ENCODE results near the gene FARS2.
A peak's percentile ranks its signal among the peaks of the same experiment; 100 is the strongest.

The FARS2 gene

DNA sequence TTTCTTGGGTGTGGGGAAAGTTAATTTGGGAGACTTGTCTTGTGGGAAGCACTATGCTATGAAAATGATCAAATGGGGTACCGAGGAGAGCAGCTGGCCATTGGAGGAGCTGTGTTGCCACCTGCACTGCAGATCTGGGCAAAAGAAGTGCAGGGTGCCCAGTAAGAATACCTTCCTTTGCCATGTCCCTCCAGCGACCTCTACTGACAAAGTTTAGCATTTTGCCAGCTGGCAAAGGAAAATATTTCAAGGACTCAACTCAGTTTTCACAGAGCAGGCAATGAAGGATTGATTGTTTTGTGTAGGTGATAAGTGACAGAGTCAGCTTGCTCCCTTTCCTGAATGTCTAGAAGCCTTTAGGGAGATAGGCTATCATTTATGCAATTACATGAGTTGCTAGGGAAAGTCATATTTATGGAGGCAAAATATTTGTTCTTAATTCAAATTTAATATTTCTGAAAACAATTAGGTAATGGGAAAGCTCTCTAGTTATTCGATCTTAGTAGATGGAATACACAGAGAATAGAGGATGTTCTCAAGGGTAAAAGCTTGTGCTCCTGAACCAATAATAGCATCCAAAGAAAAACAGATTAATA is 118.4 kb downstream of the FARS2 start:
- TF ChIP-seq NFRKB (IDR thresholded peaks at IDR 0.05) = no peak
- no peak for TF ChIP-seq ARNT (IDR thresholded peaks at IDR 0.05)
- no peak for TF ChIP-seq ZNF384 (IDR thresholded peaks at IDR 0.05)
- TF ChIP-seq CTBP1 (IDR thresholded peaks at IDR 0.05; ENCODE audit: borderline replicate concordance) = no peak
- TF ChIP-seq FOXA1 (IDR thresholded peaks at IDR 0.05) = no peak
- no peak for TF ChIP-seq LEF1 (IDR thresholded peaks at IDR 0.05; ENCODE audit: borderline replicate concordance)
- TF ChIP-seq FOXM1 (IDR thresholded peaks at IDR 0.05; ENCODE audit: borderline replicate concordance) = no peak
- no peak for TF ChIP-seq BHLHE40 (IDR thresholded peaks at IDR 0.05; ENCODE audit: borderline replicate concordance)
- TF ChIP-seq FOXK2 (IDR thresholded peaks at IDR 0.05) = no peak
- no peak for TF ChIP-seq SUZ12 (IDR thresholded peaks at IDR 0.05)
- TF ChIP-seq L3MBTL2 (conservative IDR thresholded peaks at IDR 0.05) = no peak
- no peak for TF ChIP-seq ELF4 (IDR thresholded peaks at IDR 0.05)
- no peak for TF ChIP-seq SP1 (IDR thresholded peaks at IDR 0.05)
- TF ChIP-seq TARDBP (IDR thresholded peaks at IDR 0.05) = no peak
- TF ChIP-seq, protein P1, sequence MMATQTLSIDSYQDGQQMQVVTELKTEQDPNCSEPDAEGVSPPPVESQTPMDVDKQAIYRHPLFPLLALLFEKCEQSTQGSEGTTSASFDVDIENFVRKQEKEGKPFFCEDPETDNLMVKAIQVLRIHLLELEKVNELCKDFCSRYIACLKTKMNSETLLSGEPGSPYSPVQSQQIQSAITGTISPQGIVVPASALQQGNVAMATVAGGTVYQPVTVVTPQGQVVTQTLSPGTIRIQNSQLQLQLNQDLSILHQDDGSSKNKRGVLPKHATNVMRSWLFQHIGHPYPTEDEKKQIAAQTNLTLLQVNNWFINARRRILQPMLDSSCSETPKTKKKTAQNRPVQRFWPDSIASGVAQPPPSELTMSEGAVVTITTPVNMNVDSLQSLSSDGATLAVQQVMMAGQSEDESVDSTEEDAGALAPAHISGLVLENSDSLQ (IDR thresholded peaks at IDR 0.05) = no peak
- TF ChIP-seq HDGF (IDR thresholded peaks at IDR 0.05; ENCODE audit: borderline replicate concordance) = no peak
- ChIA-PET POLR2A (interaction anchor here (1.2 kb wide), 1 partner anchor 119 kb away, joined by 4 read pairs; the partner anchor contains the start of gene FARS2), CTCF (interaction anchor here (0.5 to 1.5 kb wide), 6 partner anchors 11 to 348 kb away, joined by 3 to 8 read pairs (median 3); no protein-coding TSS in a partner anchor)
- DNase-seq (ENCODE audit: extremely low spot score) = peak; percentile 56

DNA sequence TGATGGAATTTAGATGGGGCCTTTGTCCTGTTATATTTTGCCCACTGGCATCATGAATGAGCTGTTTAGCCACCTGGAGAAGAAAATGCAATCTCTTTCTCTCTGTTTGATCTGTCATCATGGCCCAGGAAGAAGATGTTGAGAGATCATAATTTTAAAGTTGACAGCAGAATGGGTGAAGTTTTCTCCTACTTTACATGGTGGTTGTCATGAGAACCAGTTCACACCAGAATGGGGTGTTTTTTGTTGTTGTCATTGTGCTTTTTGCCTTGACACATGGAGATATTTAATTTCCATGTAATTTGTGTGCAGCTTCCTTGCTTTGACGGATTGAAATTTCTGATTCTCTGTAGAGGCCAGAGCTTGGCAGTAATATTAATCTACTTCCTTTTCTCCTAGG is 122.5 kb downstream of the FARS2 start:
- ChIA-PET POLR2A (no interaction called here), CTCF (no interaction called here)
- no peak for DNase-seq (ENCODE audit: extremely low spot score)
- TF ChIP-seq LEF1 (IDR thresholded peaks at IDR 0.05; ENCODE audit: borderline replicate concordance) = no peak
- TF ChIP-seq ELF4 (IDR thresholded peaks at IDR 0.05) = no peak
- no peak for TF ChIP-seq FOXK2 (IDR thresholded peaks at IDR 0.05)

- POLR2A ChIA-PET = no interaction called here
- TF ChIP-seq TARDBP (IDR thresholded peaks at IDR 0.05) (no peak), ARNT (IDR thresholded peaks at IDR 0.05) (no peak), BHLHE40 (IDR thresholded peaks at IDR 0.05; ENCODE audit: borderline replicate concordance) (no peak), ELF4 (IDR thresholded peaks at IDR 0.05) (no peak), SUZ12 (IDR thresholded peaks at IDR 0.05) (no peak), FOXK2 (IDR thresholded peaks at IDR 0.05) (no peak), LEF1 (IDR thresholded peaks at IDR 0.05; ENCODE audit: borderline replicate concordance) (no peak)
- TF ChIP-seq, protein P1 (IDR thresholded peaks at IDR 0.05) = no peak
- DNase-seq (ENCODE audit: extremely low spot score) = no peak
- CTCF ChIA-PET = no interaction called here
Observed at GRCh38 chr6:5384276-5384675, 123.0 kb downstream of the FARS2 start.

DNA sequence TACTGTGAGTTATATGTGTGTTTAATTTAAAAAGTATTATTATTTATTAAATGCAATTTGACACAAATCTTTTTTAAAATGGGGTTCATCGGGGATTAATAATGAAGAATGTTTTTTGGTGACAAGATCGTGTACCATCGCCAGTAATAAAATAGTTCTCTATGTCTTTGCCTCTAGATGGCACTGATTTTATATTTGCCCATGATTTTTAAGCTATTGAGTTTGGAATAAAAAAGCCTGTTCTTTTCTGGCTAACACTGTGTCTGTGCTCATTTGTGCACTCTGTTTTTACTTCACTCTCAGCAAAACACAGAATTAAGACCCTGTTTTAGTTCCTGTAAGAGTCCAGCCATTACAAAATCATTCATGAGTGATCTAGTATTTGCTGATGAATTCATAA is 127.0 kb downstream of the FARS2 start:
- DNase-seq (ENCODE audit: extremely low spot score) = no peak
- ChIA-PET CTCF (interaction anchor here (0.6 kb wide), 1 partner anchor 502 kb away, joined by 3 read pairs; no protein-coding TSS in a partner anchor), POLR2A (no interaction called here)
- TF ChIP-seq, protein P1 (IDR thresholded peaks at IDR 0.05) = no peak
- TF ChIP-seq FOXK2 (IDR thresholded peaks at IDR 0.05) = no peak
- no peak for TF ChIP-seq SUZ12 (IDR thresholded peaks at IDR 0.05)
- no peak for TF ChIP-seq NFRKB (IDR thresholded peaks at IDR 0.05)
- no peak for TF ChIP-seq FOXA1 (IDR thresholded peaks at IDR 0.05)
- no peak for TF ChIP-seq CTBP1 (IDR thresholded peaks at IDR 0.05; ENCODE audit: borderline replicate concordance)
- TF ChIP-seq LEF1 (IDR thresholded peaks at IDR 0.05; ENCODE audit: borderline replicate concordance) = no peak
- TF ChIP-seq ELF4 (IDR thresholded peaks at IDR 0.05) = no peak
- TF ChIP-seq FOXM1 (IDR thresholded peaks at IDR 0.05; ENCODE audit: borderline replicate concordance) = no peak
- no peak for TF ChIP-seq SP1 (IDR thresholded peaks at IDR 0.05)
- TF ChIP-seq TARDBP (IDR thresholded peaks at IDR 0.05) = no peak
- TF ChIP-seq ZNF384 (IDR thresholded peaks at IDR 0.05) = no peak

DNA sequence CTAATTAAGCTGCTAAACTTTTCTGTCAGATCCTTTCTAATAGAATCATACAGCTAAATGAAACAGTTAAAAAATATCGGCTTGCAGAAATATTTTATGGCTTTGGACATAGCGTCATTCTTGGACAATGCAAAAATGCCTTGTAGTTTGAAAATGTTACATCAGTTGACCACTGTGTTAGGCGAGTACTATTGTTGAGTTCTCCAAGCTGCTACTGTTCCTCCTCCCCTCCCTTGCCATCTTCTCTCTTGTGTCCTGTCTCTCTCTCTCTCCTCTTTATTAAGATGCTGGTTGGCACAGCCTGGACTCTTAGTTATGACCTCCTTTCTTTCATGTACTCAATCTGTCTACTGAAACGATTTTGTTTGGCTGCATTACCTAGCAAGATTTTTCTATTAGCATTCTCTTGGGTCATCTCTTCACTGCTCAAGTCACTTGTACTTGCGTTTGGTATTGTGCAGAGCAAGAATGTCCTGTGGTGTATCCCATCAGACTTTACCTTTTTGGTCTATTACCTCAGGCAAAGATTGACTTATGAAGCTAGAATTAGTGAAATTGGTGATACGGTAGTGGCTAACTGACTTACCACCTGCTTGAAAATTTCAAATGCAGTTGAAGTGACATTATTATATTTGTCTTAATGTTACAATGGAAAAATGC is 127.9 kb downstream of the FARS2 start:
- ChIA-PET POLR2A (no interaction called here), CTCF (interaction anchor here (0.6 kb wide), 1 partner anchor 501 kb away, joined by 3 read pairs; no protein-coding TSS in a partner anchor)
- TF ChIP-seq FOXK2 (IDR thresholded peaks at IDR 0.05) (no peak), HDGF (IDR thresholded peaks at IDR 0.05; ENCODE audit: borderline replicate concordance) (no peak), TARDBP (IDR thresholded peaks at IDR 0.05) (no peak), CTBP1 (IDR thresholded peaks at IDR 0.05; ENCODE audit: borderline replicate concordance) (no peak), FOXA1 (IDR thresholded peaks at IDR 0.05) (no peak), LEF1 (IDR thresholded peaks at IDR 0.05; ENCODE audit: borderline replicate concordance) (no peak), FOXM1 (IDR thresholded peaks at IDR 0.05; ENCODE audit: borderline replicate concordance) (no peak), ARNT (IDR thresholded peaks at IDR 0.05) (no peak), L3MBTL2 (conservative IDR thresholded peaks at IDR 0.05) (no peak), BHLHE40 (IDR thresholded peaks at IDR 0.05; ENCODE audit: borderline replicate concordance) (no peak), NFRKB (IDR thresholded peaks at IDR 0.05) (no peak), SUZ12 (IDR thresholded peaks at IDR 0.05) (no peak)
- TF ChIP-seq, protein P1 (IDR thresholded peaks at IDR 0.05) = no peak
- no peak for DNase-seq (ENCODE audit: extremely low spot score)
